Measurements from ENCODE around the gene ALDH6A1.

ALDH6A1 gene

DNA sequence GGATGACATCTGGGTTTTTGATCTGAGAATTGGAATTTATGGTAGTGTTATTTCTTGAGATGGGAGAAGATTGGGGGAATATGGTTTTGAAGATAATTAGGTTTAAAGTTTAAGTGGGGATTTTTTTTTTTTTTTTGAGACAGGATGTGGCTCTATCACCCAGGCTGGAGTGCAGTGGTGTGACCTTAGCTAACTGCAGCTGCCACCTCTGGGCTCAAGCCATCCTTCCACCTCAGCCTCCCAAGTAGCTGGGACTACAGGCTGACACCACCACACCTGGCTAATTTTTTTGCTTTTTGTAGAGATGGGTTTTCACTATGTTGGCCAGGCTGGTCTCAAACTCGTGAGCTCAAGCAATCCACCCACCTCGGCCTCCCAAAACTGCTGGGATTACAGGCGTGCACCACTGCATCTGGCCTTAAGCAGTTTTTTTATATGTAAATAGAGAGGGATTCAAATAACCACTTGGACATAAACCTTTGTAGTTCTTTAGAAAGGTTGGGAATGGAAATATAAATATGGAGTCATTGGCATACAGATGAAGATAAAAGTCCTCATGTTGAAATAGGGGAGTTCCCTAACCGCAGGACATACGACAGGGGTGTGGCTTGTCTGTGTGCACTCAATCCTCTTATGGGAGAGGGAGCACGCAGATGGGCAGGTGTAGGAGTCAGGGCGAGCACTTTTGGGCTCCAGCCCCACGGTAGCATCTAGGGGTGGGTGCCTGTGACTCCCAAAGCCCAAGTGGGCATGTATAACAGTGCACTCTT lies 5.2 kb upstream of the ALDH6A1 start (continued):
- TF ChIP-seq ZNF830 (tag by site-specific recombination; IDR thresholded peaks at IDR 0.05; ENCODE audit: low read depth) (no peak), IKZF3 (tag by site-specific recombination; IDR thresholded peaks at IDR 0.05) (no peak), ZNF423 (tag by site-specific recombination; IDR thresholded peaks at IDR 0.05) (no peak), GLI2 (tag by site-specific recombination; IDR thresholded peaks at IDR 0.05; ENCODE audit: borderline replicate concordance, low read depth) (no peak), ZNF324 (tag by site-specific recombination; IDR thresholded peaks at IDR 0.05) (no peak), ZNF777 (tag by site-specific recombination; IDR thresholded peaks at IDR 0.05; ENCODE audit: borderline replicate concordance) (no peak)
- TF ChIP-seq, protein P1, sequence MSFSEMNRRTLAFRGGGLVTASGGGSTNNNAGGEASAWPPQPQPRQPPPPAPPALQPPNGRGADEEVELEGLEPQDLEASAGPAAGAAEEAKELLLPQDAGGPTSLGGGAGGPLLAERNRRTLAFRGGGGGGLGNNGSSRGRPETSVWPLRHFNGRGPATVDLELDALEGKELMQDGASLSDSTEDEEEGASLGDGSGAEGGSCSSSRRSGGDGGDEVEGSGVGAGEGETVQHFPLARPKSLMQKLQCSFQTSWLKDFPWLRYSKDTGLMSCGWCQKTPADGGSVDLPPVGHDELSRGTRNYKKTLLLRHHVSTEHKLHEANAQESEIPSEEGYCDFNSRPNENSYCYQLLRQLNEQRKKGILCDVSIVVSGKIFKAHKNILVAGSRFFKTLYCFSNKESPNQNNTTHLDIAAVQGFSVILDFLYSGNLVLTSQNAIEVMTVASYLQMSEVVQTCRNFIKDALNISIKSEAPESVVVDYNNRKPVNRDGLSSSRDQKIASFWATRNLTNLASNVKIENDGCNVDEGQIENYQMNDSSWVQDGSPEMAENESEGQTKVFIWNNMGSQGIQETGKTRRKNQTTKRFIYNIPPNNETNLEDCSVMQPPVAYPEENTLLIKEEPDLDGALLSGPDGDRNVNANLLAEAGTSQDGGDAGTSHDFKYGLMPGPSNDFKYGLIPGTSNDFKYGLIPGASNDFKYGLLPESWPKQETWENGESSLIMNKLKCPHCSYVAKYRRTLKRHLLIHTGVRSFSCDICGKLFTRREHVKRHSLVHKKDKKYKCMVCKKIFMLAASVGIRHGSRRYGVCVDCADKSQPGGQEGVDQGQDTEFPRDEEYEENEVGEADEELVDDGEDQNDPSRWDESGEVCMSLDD (tag by site-specific recombination; IDR thresholded peaks at IDR 0.05), result no peak
- TF ChIP-seq, protein P2, sequence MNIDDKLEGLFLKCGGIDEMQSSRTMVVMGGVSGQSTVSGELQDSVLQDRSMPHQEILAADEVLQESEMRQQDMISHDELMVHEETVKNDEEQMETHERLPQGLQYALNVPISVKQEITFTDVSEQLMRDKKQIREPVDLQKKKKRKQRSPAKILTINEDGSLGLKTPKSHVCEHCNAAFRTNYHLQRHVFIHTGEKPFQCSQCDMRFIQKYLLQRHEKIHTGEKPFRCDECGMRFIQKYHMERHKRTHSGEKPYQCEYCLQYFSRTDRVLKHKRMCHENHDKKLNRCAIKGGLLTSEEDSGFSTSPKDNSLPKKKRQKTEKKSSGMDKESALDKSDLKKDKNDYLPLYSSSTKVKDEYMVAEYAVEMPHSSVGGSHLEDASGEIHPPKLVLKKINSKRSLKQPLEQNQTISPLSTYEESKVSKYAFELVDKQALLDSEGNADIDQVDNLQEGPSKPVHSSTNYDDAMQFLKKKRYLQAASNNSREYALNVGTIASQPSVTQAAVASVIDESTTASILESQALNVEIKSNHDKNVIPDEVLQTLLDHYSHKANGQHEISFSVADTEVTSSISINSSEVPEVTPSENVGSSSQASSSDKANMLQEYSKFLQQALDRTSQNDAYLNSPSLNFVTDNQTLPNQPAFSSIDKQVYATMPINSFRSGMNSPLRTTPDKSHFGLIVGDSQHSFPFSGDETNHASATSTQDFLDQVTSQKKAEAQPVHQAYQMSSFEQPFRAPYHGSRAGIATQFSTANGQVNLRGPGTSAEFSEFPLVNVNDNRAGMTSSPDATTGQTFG (tag by site-specific recombination; IDR thresholded peaks at IDR 0.05; ENCODE audit: borderline replicate concordance), result no peak

DNA sequence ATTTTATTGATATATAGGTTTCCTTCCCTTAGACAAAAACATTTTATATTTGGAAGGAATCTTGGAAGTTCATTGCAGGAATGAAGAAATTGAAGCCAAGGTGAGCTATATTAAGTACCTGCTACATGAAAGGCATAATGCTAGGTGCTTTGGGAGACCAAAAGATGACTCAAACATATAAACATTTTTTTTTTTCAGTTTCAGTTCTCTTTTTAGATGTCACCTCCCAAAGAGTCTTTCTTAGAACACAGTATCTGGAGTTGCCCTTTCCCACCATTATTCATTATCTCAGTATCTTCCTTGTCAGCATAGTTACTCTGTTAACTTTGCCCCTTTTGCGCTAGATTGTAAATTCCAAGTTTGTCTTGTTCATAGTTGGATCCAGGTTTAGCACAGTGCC lies 1.6 kb upstream of the ALDH6A1 start:
- Histone ChIP-seq H3K4me3 (ENCODE audit: low read depth, low read length) (peak overlapping the region; percentile 55), H3K27ac (ENCODE audit: extremely low read depth, low read depth, low read length) (no peak overlapping the region), H3K9me3 (ENCODE audit: control insufficient read depth, insufficient read depth, low read depth, low read length) (no peaks in the 10 kb centered on the region), H3K36me3 (ENCODE audit: control insufficient read depth in 2 of 2, insufficient read depth in 1 of 2, low read length in 2 of 2) (peaks cover under 1 to 2% of the 10 kb centered on the region in 2 experiments; a peak in 2 of 3 replicates), H3K4me1 (ENCODE audit: control insufficient read depth, insufficient read depth, low read length) (peaks cover 6% of the 10 kb centered on the region; the same call in 1 of the 2 replicates)
- ChIA-PET CTCF (interaction anchor here (0.7 kb wide), 1 partner anchor 10 kb away, joined by 3 read pairs; no protein-coding TSS in a partner anchor), POLR2A (no interaction called here)
- TF ChIP-seq ZNF114 (tag by site-specific recombination; IDR thresholded peaks at IDR 0.05) (no peak), ZNF510 (tag by site-specific recombination; IDR thresholded peaks at IDR 0.05; ENCODE audit: insufficient replicate concordance) (no peak), ZNF561 (tag by site-specific recombination; IDR thresholded peaks at IDR 0.05; ENCODE audit: borderline replicate concordance) (no peak), YY2 (tag by site-specific recombination; IDR thresholded peaks at IDR 0.05) (no peak), ZNF76 (tag by site-specific recombination; IDR thresholded peaks at IDR 0.05; ENCODE audit: borderline replicate concordance, low read depth) (no peak), ZNF354C (tag by site-specific recombination; IDR thresholded peaks at IDR 0.05; ENCODE audit: borderline replicate concordance, low read depth) (no peak), TCF7L2 (IDR thresholded peaks at IDR 0.05; ENCODE audit: borderline replicate concordance, low read depth, low read length) (no peak), ZNF132 (tag by site-specific recombination; IDR thresholded peaks at IDR 0.05; ENCODE audit: borderline replicate concordance) (no peak), ZNF184 (tag by site-specific recombination; IDR thresholded peaks at IDR 0.05) (no peak), HOXC10 (CRISPR knock-in tag; IDR thresholded peaks at IDR 0.05) (no peak)
- TF ChIP-seq, protein P3, sequence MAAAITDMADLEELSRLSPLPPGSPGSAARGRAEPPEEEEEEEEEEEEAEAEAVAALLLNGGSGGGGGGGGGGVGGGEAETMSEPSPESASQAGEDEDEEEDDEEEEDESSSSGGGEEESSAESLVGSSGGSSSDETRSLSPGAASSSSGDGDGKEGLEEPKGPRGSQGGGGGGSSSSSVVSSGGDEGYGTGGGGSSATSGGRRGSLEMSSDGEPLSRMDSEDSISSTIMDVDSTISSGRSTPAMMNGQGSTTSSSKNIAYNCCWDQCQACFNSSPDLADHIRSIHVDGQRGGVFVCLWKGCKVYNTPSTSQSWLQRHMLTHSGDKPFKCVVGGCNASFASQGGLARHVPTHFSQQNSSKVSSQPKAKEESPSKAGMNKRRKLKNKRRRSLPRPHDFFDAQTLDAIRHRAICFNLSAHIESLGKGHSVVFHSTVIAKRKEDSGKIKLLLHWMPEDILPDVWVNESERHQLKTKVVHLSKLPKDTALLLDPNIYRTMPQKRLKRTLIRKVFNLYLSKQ (tag by site-specific recombination; IDR thresholded peaks at IDR 0.05; ENCODE audit: borderline replicate concordance), result no peak
- TF ChIP-seq, protein P4, sequence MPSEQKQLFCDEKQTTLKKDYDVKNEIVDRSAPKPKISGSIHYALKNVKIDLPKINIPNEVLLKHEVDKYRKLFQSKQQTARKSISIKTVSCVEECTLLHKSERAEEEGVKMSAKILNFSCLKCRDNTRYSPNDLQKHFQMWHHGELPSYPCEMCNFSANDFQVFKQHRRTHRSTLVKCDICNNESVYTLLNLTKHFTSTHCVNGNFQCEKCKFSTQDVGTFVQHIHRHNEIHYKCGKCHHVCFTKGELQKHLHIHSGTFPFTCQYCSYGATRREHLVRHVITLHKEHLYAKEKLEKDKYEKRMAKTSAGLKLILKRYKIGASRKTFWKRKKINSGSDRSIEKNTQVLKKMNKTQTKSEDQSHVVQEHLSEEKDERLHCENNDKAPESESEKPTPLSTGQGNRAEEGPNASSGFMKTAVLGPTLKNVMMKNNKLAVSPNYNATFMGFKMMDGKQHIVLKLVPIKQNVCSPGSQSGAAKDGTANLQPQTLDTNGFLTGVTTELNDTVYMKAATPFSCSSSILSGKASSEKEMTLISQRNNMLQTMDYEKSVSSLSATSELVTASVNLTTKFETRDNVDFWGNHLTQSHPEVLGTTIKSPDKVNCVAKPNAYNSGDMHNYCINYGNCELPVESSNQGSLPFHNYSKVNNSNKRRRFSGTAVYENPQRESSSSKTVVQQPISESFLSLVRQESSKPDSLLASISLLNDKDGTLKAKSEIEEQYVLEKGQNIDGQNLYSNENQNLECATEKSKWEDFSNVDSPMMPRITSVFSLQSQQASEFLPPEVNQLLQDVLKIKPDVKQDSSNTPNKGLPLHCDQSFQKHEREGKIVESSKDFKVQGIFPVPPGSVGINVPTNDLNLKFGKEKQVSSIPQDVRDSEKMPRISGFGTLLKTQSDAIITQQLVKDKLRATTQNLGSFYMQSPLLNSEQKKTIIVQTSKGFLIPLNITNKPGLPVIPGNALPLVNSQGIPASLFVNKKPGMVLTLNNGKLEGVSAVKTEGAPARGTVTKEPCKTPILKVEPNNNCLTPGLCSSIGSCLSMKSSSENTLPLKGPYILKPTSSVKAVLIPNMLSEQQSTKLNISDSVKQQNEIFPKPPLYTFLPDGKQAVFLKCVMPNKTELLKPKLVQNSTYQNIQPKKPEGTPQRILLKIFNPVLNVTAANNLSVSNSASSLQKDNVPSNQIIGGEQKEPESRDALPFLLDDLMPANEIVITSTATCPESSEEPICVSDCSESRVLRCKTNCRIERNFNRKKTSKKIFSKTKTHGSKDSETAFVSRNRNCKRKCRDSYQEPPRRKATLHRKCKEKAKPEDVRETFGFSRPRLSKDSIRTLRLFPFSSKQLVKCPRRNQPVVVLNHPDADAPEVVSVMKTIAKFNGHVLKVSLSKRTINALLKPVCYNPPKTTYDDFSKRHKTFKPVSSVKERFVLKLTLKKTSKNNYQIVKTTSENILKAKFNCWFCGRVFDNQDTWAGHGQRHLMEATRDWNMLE (tag by site-specific recombination; conservative IDR thresholded peaks at IDR 0.05; ENCODE audit: low read depth), result no peak
- TF ChIP-seq, protein P2 (tag by site-specific recombination; IDR thresholded peaks at IDR 0.05; ENCODE audit: borderline replicate concordance), result no peak

Data from HEK293 (cell line).